ENCODE measurements around the gene NT5DC3. TPM values are rescaled to one million over a fixed set of nuclear protein-coding genes. Genes with fewer than 3 reads are reported as not detected.

NT5DC3 gene
- total and polyA plus RNA-seq, 9 of the 15 experiments (the other 6 are each of a cell fraction or from before 2014, with no cell fraction given): 6.3 to 33.5 (median 24.5) TPM

DNA sequence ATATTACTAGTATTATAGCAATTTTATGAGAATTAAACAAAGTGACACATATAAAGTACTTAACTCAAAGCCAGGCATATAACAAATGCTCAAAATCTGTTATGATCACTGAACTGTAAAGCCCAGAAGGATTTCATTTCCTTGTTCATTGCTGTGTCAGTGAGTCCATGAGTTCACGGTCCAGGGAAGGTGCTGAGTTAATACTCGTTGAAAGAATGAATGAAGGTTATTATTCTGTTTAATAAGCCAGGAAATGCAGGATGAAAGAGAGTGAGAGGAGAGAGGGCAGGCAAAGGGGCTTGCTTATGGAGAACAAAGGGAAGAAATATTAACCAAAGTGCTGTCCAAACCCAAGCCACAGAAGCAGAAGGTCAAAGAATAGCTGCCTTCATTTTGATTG, 40.2 kb upstream of the NT5DC3 start:
- in situ Hi-C loops (cut with MboI) (loop anchor here (10.0 to 25.0 kb wide), 2 partner anchors 224 to 1906 kb away; no protein-coding TSS in a partner anchor), intact Hi-C loops (cut with micrococcal nuclease) (loop anchor here (5.0 kb wide), 2 partner anchors 176 to 476 kb away; no protein-coding TSS in a partner anchor)
- Histone ChIP-seq H3K36me3 (ENCODE audit: control insufficient read depth, insufficient read depth, low read length) (no peaks in the 10 kb centered on the region), H3K9me3 (replicated peaks; ENCODE audit: control insufficient read depth, insufficient read depth, low read depth, low read length) (no peaks in the 10 kb centered on the region), H2AFZ (ENCODE audit: low read depth, low read length) (no peak overlapping the region), H3K9me1 (ENCODE audit: control insufficient read depth, insufficient read depth, low read length) (no peaks in the 10 kb centered on the region), H3K9ac (ENCODE audit: insufficient read depth in 1 of 2, low read depth in 2 of 2, low read length in 2 of 2) (no peak overlapping the region), H3K27ac (ENCODE audit: extremely low read depth, low read depth, low read length) (no peak overlapping the region), H3K4me3 (no peak overlapping the region), H3K4me1 (replicated peaks in 1 of 2; ENCODE audit: control insufficient read depth in 2 of 2, insufficient read depth in 2 of 2, low read length in 2 of 2) (no peaks in the 10 kb centered on the region), H3K4me2 (ENCODE audit: insufficient read depth, low read length) (no peak overlapping the region), H3K27me3 (ENCODE audit: control insufficient read depth in 2 of 2, insufficient read depth in 2 of 2, low read length in 2 of 2) (peaks cover 9 to 19% of the 10 kb centered on the region in 2 experiments; a peak in 3 of 5 replicates), H4K20me1 (replicated peaks; ENCODE audit: control insufficient read depth, insufficient read depth, low read length) (peaks cover 3% of the 10 kb centered on the region; the same call in 1 of the 2 replicates), H3K79me2 (ENCODE audit: control insufficient read depth, insufficient read depth, low read length) (no peaks in the 10 kb centered on the region)
- FAIRE-seq (no peak), DNase-seq (ENCODE audit: extremely low read depth in 1 of 4, low spot score in 3 of 4) (no peak), ATAC-seq (no peak)
- WGBS (ENCODE audit: insufficient coverage, low coverage, missing lambda C conversion rate): 0% methylated on average over 2 of the region's 2 CpGs
- TF ChIP-seq EP400 (IDR thresholded peaks at IDR 0.05): no peak
- no peak for TF ChIP-seq HMG20B (CRISPR knock-in tag; IDR thresholded peaks at IDR 0.05)
- TF ChIP-seq EP300 (IDR thresholded peaks at IDR 0.05; ENCODE audit: low read length): no peak
- TF ChIP-seq, protein P1, sequence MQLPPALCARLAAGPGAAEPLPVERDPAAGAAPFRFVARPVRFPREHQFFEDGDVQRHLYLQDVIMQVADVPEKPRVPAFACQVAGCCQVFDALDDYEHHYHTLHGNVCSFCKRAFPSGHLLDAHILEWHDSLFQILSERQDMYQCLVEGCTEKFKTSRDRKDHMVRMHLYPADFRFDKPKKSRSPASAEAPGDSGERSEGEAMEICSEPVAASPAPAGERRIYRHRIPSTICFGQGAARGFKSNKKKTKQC (CRISPR knock-in tag; IDR thresholded peaks at IDR 0.05): no peak
- TF ChIP-seq, protein P2, sequence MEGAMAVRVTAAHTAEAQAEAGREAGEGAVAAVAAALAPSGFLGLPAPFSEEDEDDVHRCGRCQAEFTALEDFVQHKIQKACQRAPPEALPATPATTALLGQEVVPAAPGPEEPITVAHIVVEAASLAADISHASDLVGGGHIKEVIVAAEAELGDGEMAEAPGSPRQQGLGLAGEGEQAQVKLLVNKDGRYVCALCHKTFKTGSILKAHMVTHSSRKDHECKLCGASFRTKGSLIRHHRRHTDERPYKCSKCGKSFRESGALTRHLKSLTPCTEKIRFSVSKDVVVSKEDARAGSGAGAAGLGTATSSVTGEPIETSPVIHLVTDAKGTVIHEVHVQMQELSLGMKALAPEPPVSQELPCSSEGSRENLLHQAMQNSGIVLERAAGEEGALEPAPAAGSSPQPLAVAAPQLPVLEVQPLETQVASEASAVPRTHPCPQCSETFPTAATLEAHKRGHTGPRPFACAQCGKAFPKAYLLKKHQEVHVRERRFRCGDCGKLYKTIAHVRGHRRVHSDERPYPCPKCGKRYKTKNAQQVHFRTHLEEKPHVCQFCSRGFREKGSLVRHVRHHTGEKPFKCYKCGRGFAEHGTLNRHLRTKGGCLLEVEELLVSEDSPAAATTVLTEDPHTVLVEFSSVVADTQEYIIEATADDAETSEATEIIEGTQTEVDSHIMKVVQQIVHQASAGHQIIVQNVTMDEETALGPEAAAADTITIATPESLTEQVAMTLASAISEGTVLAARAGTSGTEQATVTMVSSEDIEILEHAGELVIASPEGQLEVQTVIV (CRISPR knock-in tag; IDR thresholded peaks at IDR 0.05; ENCODE audit: borderline replicate concordance): no peak
- no peak for TF ChIP-seq KLF10 (CRISPR knock-in tag; IDR thresholded peaks at IDR 0.05)
- no peak for TF ChIP-seq JUNB (CRISPR knock-in tag; conservative IDR thresholded peaks at IDR 0.05)
- TF ChIP-seq, protein P3, sequence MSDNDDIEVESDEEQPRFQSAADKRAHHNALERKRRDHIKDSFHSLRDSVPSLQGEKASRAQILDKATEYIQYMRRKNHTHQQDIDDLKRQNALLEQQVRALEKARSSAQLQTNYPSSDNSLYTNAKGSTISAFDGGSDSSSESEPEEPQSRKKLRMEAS (CRISPR knock-in tag; IDR thresholded peaks at IDR 0.05): no peak
- CTCF ChIA-PET (ENCODE audit: low intra/inter-chr PET ratio): no interaction called here
- POLR2A ChIA-PET: no interaction called here
- BruUV-seq (replicated peaks): no TSS peak
